ENCODE results near the gene OTUD6A. TPM values are rescaled to one million over a fixed set of nuclear protein-coding genes. Genes with fewer than 3 reads are reported as not detected.

OTUD6A gene
- polyA plus RNA-seq, 1 donor from 2014 or later: not detected

GRCh38 chrX:70087857-70088630 is 25.8 kb downstream of the OTUD6A start:
- H3F3A ChIP-seq (ENCODE audit: insufficient read depth, low read length, poor library complexity, severe bottlenecking): no peaks in the 10 kb centered on the region
- no peaks in the 10 kb centered on the region for H3K79me2 ChIP-seq (replicated peaks; ENCODE audit: insufficient read depth, low read length)
- H2AFZ ChIP-seq (ENCODE audit: low read depth, low read length): no peak overlapping the region
- H4K20me1 ChIP-seq (ENCODE audit: insufficient read depth): no peaks in the 10 kb centered on the region
- no peak overlapping the region for H3K9ac ChIP-seq (ENCODE audit: low read length)
- no peaks in the 10 kb centered on the region for H3K9me3 ChIP-seq (ENCODE audit: low read length)
- no peak for TF ChIP-seq MXI1 (conservative IDR thresholded peaks at IDR 0.05; ENCODE audit: poor library complexity, severe bottlenecking)
- TF ChIP-seq EZH2 (IDR thresholded peaks at IDR 0.05; ENCODE audit: borderline replicate concordance, insufficient read depth, low read length, poor library complexity, severe bottlenecking): no peak
- TF ChIP-seq POLR2AphosphoS5 (IDR thresholded peaks at IDR 0.05): no peak
- no peak overlapping the region for H3K4me2 ChIP-seq (ENCODE audit: low read length)
- no peak overlapping the region for H3K27ac ChIP-seq (ENCODE audit: low read length)
- H3K9me2 ChIP-seq (ENCODE audit: insufficient read depth, low read length): no peaks in the 10 kb centered on the region
- H3K36me3 ChIP-seq (ENCODE audit: insufficient read depth, low read length): no peaks in the 10 kb centered on the region
- no peaks in the 10 kb centered on the region for H3K27me3 ChIP-seq (ENCODE audit: insufficient read depth, low read depth, low read length)
- H3K4me3 ChIP-seq (ENCODE audit: low read length): no peak overlapping the region

GRCh38 chrX:70088751-70089150 is 26.5 kb downstream of the OTUD6A start:
- Histone ChIP-seq H3K27me3 (ENCODE audit: insufficient read depth, low read depth, low read length) (no peaks in the 10 kb centered on the region), H3K9ac (ENCODE audit: low read length) (no peak overlapping the region), H3K79me2 (replicated peaks; ENCODE audit: insufficient read depth, low read length) (no peaks in the 10 kb centered on the region), H3F3A (ENCODE audit: insufficient read depth, low read length, poor library complexity, severe bottlenecking) (no peaks in the 10 kb centered on the region), H3K4me3 (ENCODE audit: low read length) (no peak overlapping the region), H3K9me2 (ENCODE audit: insufficient read depth, low read length) (no peaks in the 10 kb centered on the region), H4K20me1 (ENCODE audit: insufficient read depth) (no peaks in the 10 kb centered on the region), H3K9me3 (ENCODE audit: low read length) (no peaks in the 10 kb centered on the region), H2AFZ (ENCODE audit: low read depth, low read length) (no peak overlapping the region), H3K27ac (ENCODE audit: low read length) (no peak overlapping the region), H3K36me3 (ENCODE audit: insufficient read depth, low read length) (no peaks in the 10 kb centered on the region), H3K4me2 (ENCODE audit: low read length) (no peak overlapping the region)
- TF ChIP-seq EZH2 (IDR thresholded peaks at IDR 0.05; ENCODE audit: borderline replicate concordance, insufficient read depth, low read length, poor library complexity, severe bottlenecking): no peak
- no peak for TF ChIP-seq REST (IDR thresholded peaks at IDR 0.05; ENCODE audit: borderline replicate concordance)
- TF ChIP-seq CTCF (IDR thresholded peaks at IDR 0.05; ENCODE audit: poor library complexity, severe bottlenecking): no peak

- Histone ChIP-seq H4K20me1 (ENCODE audit: insufficient read depth) (no peaks in the 10 kb centered on the region), H2AFZ (ENCODE audit: low read depth, low read length) (no peak overlapping the region), H3K36me3 (ENCODE audit: insufficient read depth, low read length) (no peaks in the 10 kb centered on the region), H3K9me2 (ENCODE audit: insufficient read depth, low read length) (no peaks in the 10 kb centered on the region), H3K27ac (ENCODE audit: low read length) (no peak overlapping the region), H3K4me3 (ENCODE audit: low read length) (no peak overlapping the region), H3K9ac (ENCODE audit: low read length) (no peak overlapping the region), H3K79me2 (replicated peaks; ENCODE audit: insufficient read depth, low read length) (no peaks in the 10 kb centered on the region), H3K27me3 (ENCODE audit: insufficient read depth, low read depth, low read length) (no peaks in the 10 kb centered on the region), H3K9me3 (ENCODE audit: low read length) (no peaks in the 10 kb centered on the region), H3F3A (ENCODE audit: insufficient read depth, low read length, poor library complexity, severe bottlenecking) (no peaks in the 10 kb centered on the region), H3K4me2 (ENCODE audit: low read length) (no peak overlapping the region)
- no peak for TF ChIP-seq SMC3 (conservative IDR thresholded peaks at IDR 0.05; ENCODE audit: poor library complexity)
- TF ChIP-seq TAF1 (IDR thresholded peaks at IDR 0.05; ENCODE audit: low read depth): no peak
- TF ChIP-seq EZH2 (IDR thresholded peaks at IDR 0.05; ENCODE audit: borderline replicate concordance, insufficient read depth, low read length, poor library complexity, severe bottlenecking): no peak
- no peak for TF ChIP-seq RAD21 (conservative IDR thresholded peaks at IDR 0.05)
- TF ChIP-seq MXI1 (conservative IDR thresholded peaks at IDR 0.05; ENCODE audit: poor library complexity, severe bottlenecking): no peak
- no peak for TF ChIP-seq REST (IDR thresholded peaks at IDR 0.05; ENCODE audit: borderline replicate concordance)
- TF ChIP-seq EP300 (conservative IDR thresholded peaks at IDR 0.05; ENCODE audit: poor library complexity, severe bottlenecking): no peak
These were observed 27.5 kb downstream of the OTUD6A start for GRCh38 chrX:70089604-70090297.
